Measurements from ENCODE around the gene PEDS1. TPM values are rescaled to one million over a fixed set of nuclear protein-coding genes. Genes with fewer than 3 reads are reported as not detected.

Gene PEDS1
- total and polyA plus RNA-seq, 2 of the 13 experiments (the other 11 are each of a cell fraction or from before 2014, with no cell fraction given), result 30.5 to 93.9 TPM

DNA sequence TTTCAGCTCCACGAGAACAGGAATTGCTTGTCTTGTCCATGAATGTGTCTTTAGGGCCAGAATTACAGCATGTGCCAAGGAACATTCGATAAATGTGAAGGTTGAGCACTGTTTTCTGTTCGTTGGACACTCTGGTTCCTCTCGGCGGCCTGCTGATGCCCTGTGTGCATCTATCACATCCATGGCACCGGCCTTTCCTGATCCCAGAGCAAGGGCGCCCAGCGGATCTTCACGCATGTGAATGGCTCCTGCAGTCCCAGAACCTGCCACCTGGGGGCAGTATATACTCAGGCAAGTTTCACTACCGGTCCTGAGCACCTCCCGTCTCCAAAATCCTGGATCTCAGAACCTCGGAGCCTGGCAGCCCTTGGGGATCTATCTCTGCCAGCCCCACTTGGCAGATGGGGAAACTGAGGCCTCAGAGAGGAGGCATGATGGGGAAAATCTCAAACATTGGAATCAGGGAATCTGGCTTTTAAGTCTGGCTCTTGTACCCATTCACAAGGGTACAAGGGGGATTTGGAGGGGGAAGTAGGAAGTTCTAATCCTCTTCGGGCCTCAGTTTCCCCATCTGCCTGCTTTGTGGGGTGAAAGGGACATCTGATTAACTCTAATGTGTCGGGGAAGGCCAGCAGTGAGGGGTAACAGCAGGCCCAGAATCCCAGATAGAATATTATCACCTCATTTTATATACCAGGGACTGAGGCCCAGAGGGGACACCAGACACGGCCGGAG lies 32.8 kb upstream of the PEDS1 start (continued):
- peak; percentile 74; the same call in 1 of the 2 replicates for TF ChIP-seq PRDM10 (CRISPR knock-in tag; IDR thresholded peaks at IDR 0.05; ENCODE audit: low read depth)
- no peak for TF ChIP-seq ZNF615 (CRISPR knock-in tag; IDR thresholded peaks at IDR 0.05; ENCODE audit: borderline replicate concordance)
- no peak for TF ChIP-seq EHMT2 (IDR thresholded peaks at IDR 0.05; ENCODE audit: borderline replicate concordance, low read depth, low read length)
- TF ChIP-seq NFE2L1 (CRISPR knock-in tag; IDR thresholded peaks at IDR 0.05; ENCODE audit: borderline replicate concordance), result no peak; the same call in 1 of the 2 replicates
- no peak for TF ChIP-seq PHF21A (CRISPR knock-in tag; IDR thresholded peaks at IDR 0.05)
- no peak for TF ChIP-seq MLXIP (CRISPR knock-in tag; IDR thresholded peaks at IDR 0.05; ENCODE audit: borderline replicate concordance)
- no peak for TF ChIP-seq ZMAT3 (CRISPR knock-in tag; conservative IDR thresholded peaks at IDR 0.05)
- TF ChIP-seq PAX8 (CRISPR knock-in tag; IDR thresholded peaks at IDR 0.05; ENCODE audit: borderline replicate concordance), result no peak
- TF ChIP-seq NFKBIZ (CRISPR knock-in tag; IDR thresholded peaks at IDR 0.05), result no peak
- TF ChIP-seq, protein P1, sequence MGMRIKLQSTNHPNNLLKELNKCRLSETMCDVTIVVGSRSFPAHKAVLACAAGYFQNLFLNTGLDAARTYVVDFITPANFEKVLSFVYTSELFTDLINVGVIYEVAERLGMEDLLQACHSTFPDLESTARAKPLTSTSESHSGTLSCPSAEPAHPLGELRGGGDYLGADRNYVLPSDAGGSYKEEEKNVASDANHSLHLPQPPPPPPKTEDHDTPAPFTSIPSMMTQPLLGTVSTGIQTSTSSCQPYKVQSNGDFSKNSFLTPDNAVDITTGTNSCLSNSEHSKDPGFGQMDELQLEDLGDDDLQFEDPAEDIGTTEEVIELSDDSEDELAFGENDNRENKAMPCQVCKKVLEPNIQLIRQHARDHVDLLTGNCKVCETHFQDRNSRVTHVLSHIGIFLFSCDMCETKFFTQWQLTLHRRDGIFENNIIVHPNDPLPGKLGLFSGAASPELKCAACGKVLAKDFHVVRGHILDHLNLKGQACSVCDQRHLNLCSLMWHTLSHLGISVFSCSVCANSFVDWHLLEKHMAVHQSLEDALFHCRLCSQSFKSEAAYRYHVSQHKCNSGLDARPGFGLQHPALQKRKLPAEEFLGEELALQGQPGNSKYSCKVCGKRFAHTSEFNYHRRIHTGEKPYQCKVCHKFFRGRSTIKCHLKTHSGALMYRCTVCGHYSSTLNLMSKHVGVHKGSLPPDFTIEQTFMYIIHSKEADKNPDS (CRISPR knock-in tag; IDR thresholded peaks at IDR 0.05), result 0 out of 2 replicates have a peak, but pooled peaks have one; percentile 38
- peak in 1 of 2 experiments; percentile 80; a peak in 2 of 4 replicates for TF ChIP-seq KLF16 (CRISPR knock-in tag; IDR thresholded peaks at IDR 0.05)
- TF ChIP-seq TP53 (CRISPR knock-in tag; conservative IDR thresholded peaks at IDR 0.05), result peak; percentile 86; the same call in 1 of the 2 replicates
- no peak for TF ChIP-seq RAD51 (IDR thresholded peaks at IDR 0.05; ENCODE audit: borderline replicate concordance)
- TF ChIP-seq, protein P2, sequence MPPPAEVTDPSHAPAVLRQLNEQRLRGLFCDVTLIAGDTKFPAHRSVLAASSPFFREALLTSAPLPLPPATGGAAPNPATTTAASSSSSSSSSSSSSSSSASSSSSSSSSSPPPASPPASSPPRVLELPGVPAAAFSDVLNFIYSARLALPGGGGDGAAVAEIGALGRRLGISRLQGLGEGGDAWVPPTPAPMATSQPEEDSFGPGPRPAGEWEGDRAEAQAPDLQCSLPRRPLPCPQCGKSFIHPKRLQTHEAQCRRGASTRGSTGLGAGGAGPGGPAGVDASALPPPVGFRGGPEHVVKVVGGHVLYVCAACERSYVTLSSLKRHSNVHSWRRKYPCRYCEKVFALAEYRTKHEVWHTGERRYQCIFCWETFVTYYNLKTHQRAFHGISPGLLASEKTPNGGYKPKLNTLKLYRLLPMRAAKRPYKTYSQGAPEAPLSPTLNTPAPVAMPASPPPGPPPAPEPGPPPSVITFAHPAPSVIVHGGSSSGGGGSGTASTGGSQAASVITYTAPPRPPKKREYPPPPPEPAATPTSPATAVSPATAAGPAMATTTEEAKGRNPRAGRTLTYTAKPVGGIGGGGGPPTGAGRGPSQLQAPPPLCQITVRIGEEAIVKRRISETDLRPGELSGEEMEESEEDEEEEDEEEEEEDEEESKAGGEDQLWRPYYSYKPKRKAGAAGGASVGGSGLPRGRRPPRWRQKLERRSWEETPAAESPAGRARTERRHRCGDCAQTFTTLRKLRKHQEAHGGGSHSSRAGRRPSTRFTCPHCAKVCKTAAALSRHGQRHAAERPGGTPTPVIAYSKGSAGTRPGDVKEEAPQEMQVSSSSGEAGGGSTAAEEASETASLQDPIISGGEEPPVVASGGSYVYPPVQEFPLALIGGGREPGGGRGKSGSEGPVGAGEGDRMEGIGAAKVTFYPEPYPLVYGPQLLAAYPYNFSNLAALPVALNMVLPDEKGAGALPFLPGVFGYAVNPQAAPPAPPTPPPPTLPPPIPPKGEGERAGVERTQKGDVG (CRISPR knock-in tag; IDR thresholded peaks at IDR 0.05; ENCODE audit: borderline replicate concordance), result no peak; the same call in 1 of the 2 replicates
- 0 out of 2 replicates have a peak, but pooled peaks have one; percentile 7 for TF ChIP-seq CREBL2 (CRISPR knock-in tag; IDR thresholded peaks at IDR 0.05; ENCODE audit: borderline replicate concordance)
- TF ChIP-seq KLF9 (CRISPR knock-in tag; IDR thresholded peaks at IDR 0.05; ENCODE audit: low read depth), result no peak

Measured in HepG2 (cell line).